Measurements from ENCODE around the gene APOBEC3A.
"Not testable (repeated sequence)": the region's sequence is repeated elsewhere in the genome, so short reads cannot be mapped to it uniquely, and the experiment has no call there.

Gene APOBEC3A

GRCh38 chr22:38986629-38987028 is 29.2 kb downstream of the APOBEC3A start:
- Histone ChIP-seq H3K27ac (ENCODE audit: low read depth, low read length) (no peak overlapping the region), H3K27me3 (ENCODE audit: control insufficient read depth in 1 of 2, insufficient read depth in 2 of 2, low read length in 2 of 2) (no peaks in the 10 kb centered on the region), H3K36me3 (ENCODE audit: insufficient read depth, low read length) (no peaks in the 10 kb centered on the region), H3K9me3 (ENCODE audit: low read length) (no peaks in the 10 kb centered on the region), H3K9ac (ENCODE audit: low read length) (no peak overlapping the region), H3K4me3 (ENCODE audit: low read depth in 1 of 2, low read length in 2 of 2) (no peak overlapping the region), H3K4me1 (ENCODE audit: insufficient read depth, low read length) (peaks cover 8% of the 10 kb centered on the region)

GRCh38 chr22:38987171-38987895 is 29.9 kb downstream of the APOBEC3A start:
- Histone ChIP-seq H3K27me3 (ENCODE audit: control insufficient read depth in 1 of 2, insufficient read depth in 2 of 2, low read length in 2 of 2) (no peaks in the 10 kb centered on the region), H3K27ac (ENCODE audit: low read depth, low read length) (no peak overlapping the region), H3K36me3 (ENCODE audit: insufficient read depth, low read length) (no peaks in the 10 kb centered on the region), H3K9ac (ENCODE audit: low read length) (no peak overlapping the region), H3K9me3 (ENCODE audit: low read length) (no peaks in the 10 kb centered on the region), H3K4me1 (ENCODE audit: insufficient read depth, low read length) (peaks cover 6% of the 10 kb centered on the region), H3K4me3 (ENCODE audit: low read depth in 1 of 2, low read length in 2 of 2) (no peak overlapping the region)

DNA sequence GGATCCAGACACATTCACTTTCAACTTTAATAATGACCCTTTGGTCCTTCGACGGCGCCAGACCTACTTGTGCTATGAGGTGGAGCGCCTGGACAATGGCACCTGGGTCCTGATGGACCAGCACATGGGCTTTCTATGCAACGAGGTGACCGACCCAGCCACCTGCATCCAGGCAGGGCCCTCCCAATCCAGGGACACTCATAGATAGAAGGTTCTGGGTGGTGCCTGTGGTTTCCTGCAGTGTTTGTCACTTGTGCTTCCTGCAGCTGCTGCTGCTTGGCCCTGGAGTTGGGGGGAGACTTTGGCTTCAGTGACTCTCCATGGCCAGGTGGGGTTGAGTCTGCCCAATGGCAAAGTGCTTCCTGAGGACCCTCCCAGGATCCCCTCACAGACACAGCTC is 32.1 kb downstream of the APOBEC3A start:
- Histone ChIP-seq H3K27ac (ENCODE audit: low read depth, low read length) (no peak overlapping the region), H3K9me3 (ENCODE audit: low read length) (no peaks in the 10 kb centered on the region), H3K36me3 (ENCODE audit: insufficient read depth, low read length) (no peaks in the 10 kb centered on the region), H3K4me3 (ENCODE audit: low read depth in 1 of 2, low read length in 2 of 2) (no peak overlapping the region), H3K27me3 (ENCODE audit: control insufficient read depth in 1 of 2, insufficient read depth in 2 of 2, low read length in 2 of 2) (no peaks in the 10 kb centered on the region), H3K4me1 (ENCODE audit: insufficient read depth, low read length) (no peaks in the 10 kb centered on the region), H3K9ac (ENCODE audit: low read length) (no peak overlapping the region)

- not testable (repeated sequence) for H3K9ac ChIP-seq (ENCODE audit: low read length); H3K27me3 ChIP-seq (ENCODE audit: control insufficient read depth in 1 of 2, insufficient read depth in 2 of 2, low read length in 2 of 2); H3K9me3 ChIP-seq (ENCODE audit: low read length); H3K27ac ChIP-seq (ENCODE audit: low read depth, low read length); H3K4me3 ChIP-seq (ENCODE audit: low read depth in 1 of 2, low read length in 2 of 2); H3K4me1 ChIP-seq (ENCODE audit: insufficient read depth, low read length); H3K36me3 ChIP-seq (ENCODE audit: insufficient read depth, low read length)
These were observed 35.5 kb downstream of the APOBEC3A start for GRCh38 chr22:38992871-38993371.

- peaks cover 0 to 5% of the 10 kb centered on the region in 2 donors for H3K27me3 ChIP-seq (ENCODE audit: control insufficient read depth in 1 of 2, insufficient read depth in 2 of 2, low read length in 2 of 2)
- H3K4me1 ChIP-seq (ENCODE audit: insufficient read depth, low read length) = no peaks in the 10 kb centered on the region
- no peak overlapping the region for H3K27ac ChIP-seq (ENCODE audit: low read depth, low read length)
- no peak overlapping the region for H3K4me3 ChIP-seq (ENCODE audit: low read depth in 1 of 2, low read length in 2 of 2)
- no peak overlapping the region for H3K9ac ChIP-seq (ENCODE audit: low read length)
- H3K9me3 ChIP-seq (ENCODE audit: low read length) = no peaks in the 10 kb centered on the region
- H3K36me3 ChIP-seq (ENCODE audit: insufficient read depth, low read length) = no peaks in the 10 kb centered on the region
These were observed 38.7 kb downstream of the APOBEC3A start for GRCh38 chr22:38996105-38996504.

DNA sequence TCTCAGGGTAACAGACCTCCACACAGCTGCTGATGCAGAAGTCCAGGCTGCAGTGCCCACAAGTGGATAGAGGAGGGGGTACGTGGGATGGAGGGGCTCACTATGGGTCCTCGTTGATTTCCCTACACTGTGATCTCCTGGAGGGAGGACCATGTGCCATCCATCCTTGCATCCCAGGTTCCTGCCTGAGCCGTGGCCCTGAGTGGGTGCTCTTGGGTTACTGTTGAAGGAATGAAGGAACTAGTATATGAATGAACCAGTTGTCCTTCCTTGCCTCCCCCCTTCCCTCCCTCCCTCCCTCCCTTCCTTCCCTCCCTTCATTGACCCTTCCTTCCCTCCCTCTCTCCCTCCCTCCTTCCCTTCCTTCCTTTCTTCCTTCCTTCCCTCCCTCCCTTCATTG is 40.1 kb downstream of the APOBEC3A start:
- Histone ChIP-seq H3K4me3 (ENCODE audit: low read depth in 1 of 2, low read length in 2 of 2) (no peak overlapping the region), H3K27me3 (ENCODE audit: control insufficient read depth in 1 of 2, insufficient read depth in 2 of 2, low read length in 2 of 2) (peaks cover 0 to 5% of the 10 kb centered on the region in 2 donors), H3K36me3 (ENCODE audit: insufficient read depth, low read length) (no peaks in the 10 kb centered on the region), H3K4me1 (ENCODE audit: insufficient read depth, low read length) (no peaks in the 10 kb centered on the region), H3K9me3 (ENCODE audit: low read length) (no peaks in the 10 kb centered on the region), H3K27ac (ENCODE audit: low read depth, low read length) (no peak overlapping the region), H3K9ac (ENCODE audit: low read length) (no peak overlapping the region)

DNA sequence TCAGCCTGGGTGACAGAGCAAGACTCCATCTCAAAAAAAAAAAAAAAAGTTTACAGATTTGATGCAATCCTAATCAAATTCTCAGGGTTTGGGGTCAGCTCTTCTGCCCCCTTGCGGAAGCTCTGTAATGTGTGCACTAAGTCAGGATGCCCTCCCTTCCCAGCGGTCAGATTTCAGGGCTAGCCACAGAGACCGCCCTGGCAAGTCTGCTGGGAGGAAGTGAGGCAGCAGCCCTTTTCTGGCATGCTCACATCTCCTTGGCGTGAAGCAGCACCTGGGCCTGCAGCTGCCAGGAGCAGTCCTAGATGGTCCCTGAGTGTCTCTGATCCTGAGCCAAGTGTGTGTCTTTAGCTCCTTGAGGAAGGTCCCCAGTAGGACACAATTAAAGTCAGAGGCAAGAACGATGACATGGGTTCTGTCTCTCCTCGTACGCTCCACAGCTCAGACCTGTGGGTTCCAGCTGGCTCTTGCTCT is 45.8 kb downstream of the APOBEC3A start:
- no peaks in the 10 kb centered on the region for H3K4me1 ChIP-seq (ENCODE audit: insufficient read depth, low read length)
- H3K9me3 ChIP-seq (ENCODE audit: low read length) = no peaks in the 10 kb centered on the region
- H3K27me3 ChIP-seq (ENCODE audit: control insufficient read depth in 1 of 2, insufficient read depth in 2 of 2, low read length in 2 of 2) = no peaks in the 10 kb centered on the region
- H3K36me3 ChIP-seq (ENCODE audit: insufficient read depth, low read length) = no peaks in the 10 kb centered on the region
- H3K27ac ChIP-seq (ENCODE audit: low read depth, low read length) = no peak overlapping the region
- H3K4me3 ChIP-seq (ENCODE audit: low read depth in 1 of 2, low read length in 2 of 2) = no peak overlapping the region
- H3K9ac ChIP-seq (ENCODE audit: low read length) = no peak overlapping the region

DNA sequence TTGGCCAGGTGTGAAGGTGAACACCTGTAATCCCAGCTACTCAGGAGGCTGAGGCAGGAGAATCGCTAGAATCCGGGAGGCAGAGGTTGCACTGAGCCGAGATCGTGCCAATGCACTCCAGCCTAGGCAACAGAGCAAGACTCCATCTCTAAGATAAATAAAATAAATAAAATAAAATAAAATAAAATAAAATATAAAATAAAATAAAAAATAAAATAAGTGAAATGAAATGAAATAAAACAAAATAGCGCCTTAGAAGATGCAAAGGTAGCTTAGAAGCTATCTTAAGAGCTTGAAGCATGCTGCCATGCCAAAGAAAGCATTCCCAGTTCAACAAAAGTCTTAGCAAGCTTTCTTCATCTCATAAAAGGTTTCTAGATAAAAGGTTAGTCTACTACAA is 49.8 kb downstream of the APOBEC3A start:
- no peaks in the 10 kb centered on the region for H3K4me1 ChIP-seq (ENCODE audit: insufficient read depth, low read length)
- no peaks in the 10 kb centered on the region for H3K27me3 ChIP-seq (ENCODE audit: control insufficient read depth in 1 of 2, insufficient read depth in 2 of 2, low read length in 2 of 2)
- H3K9ac ChIP-seq (ENCODE audit: low read length) = no peak overlapping the region
- no peak overlapping the region for H3K4me3 ChIP-seq (ENCODE audit: low read depth in 1 of 2, low read length in 2 of 2)
- no peaks in the 10 kb centered on the region for H3K36me3 ChIP-seq (ENCODE audit: insufficient read depth, low read length)
- H3K27ac ChIP-seq (ENCODE audit: low read depth, low read length) = no peak overlapping the region
- no peaks in the 10 kb centered on the region for H3K9me3 ChIP-seq (ENCODE audit: low read length)

DNA sequence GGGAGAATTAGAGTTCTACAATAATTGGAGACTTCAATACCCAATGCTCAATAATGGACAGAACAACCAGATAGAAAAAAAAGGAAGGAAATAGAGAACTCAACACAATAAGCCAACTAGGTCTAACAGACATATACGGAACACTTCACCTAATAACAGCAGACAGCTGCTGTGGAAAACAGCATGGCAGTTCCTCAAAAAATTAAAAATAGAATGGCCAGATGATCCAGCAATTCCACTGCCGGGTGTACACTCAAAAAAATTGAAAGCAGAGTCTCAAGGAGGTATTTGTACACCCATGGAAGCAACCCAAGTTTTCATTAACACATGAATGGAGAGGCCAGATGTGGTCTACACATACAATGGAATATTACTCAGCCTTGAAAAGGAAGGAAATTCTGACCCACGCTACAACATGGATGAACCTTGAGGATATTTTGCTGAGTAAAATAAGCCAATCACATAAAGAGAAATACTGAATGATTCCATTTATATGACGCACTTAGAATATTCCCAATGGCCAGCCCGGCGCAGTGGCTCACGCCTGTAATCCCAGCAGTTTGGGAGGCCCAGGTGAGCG is 51.0 kb downstream of the APOBEC3A start:
- H3K9ac ChIP-seq (ENCODE audit: low read length); H3K4me3 ChIP-seq (ENCODE audit: low read depth in 1 of 2, low read length in 2 of 2); H3K27me3 ChIP-seq (ENCODE audit: control insufficient read depth in 1 of 2, insufficient read depth in 2 of 2, low read length in 2 of 2); H3K9me3 ChIP-seq (ENCODE audit: low read length); H3K27ac ChIP-seq (ENCODE audit: low read depth, low read length); H3K36me3 ChIP-seq (ENCODE audit: insufficient read depth, low read length); H3K4me1 ChIP-seq (ENCODE audit: insufficient read depth, low read length): not testable (repeated sequence)

GRCh38 chr22:39010946-39011345 is 53.5 kb downstream of the APOBEC3A start:
- Histone ChIP-seq H3K9me3 (ENCODE audit: low read length) (no peaks in the 10 kb centered on the region), H3K4me1 (ENCODE audit: insufficient read depth, low read length) (peaks cover 10% of the 10 kb centered on the region), H3K27ac (ENCODE audit: low read depth, low read length) (no peak overlapping the region)

More at GRCh38 chr22:39010946-39011345, 53.5 kb downstream of the APOBEC3A start:
- Histone ChIP-seq H3K27me3 (ENCODE audit: control insufficient read depth in 1 of 2, insufficient read depth in 2 of 2, low read length in 2 of 2) (no peaks in the 10 kb centered on the region), H3K4me3 (ENCODE audit: low read depth in 1 of 2, low read length in 2 of 2) (no peak overlapping the region), H3K36me3 (ENCODE audit: insufficient read depth, low read length) (no peaks in the 10 kb centered on the region), H3K9ac (ENCODE audit: low read length) (no peak overlapping the region)
